H9 (cell line): ENCODE measurements around the gene MOB3A. TPM values are rescaled to one million over a fixed set of nuclear protein-coding genes. Genes with fewer than 3 reads are reported as not detected.

ENCODE experiments used
- DNase-seq: peaks from one replicate; pipeline ENCODE4 v3.0.0-alpha.2; 2017
- H2AFZ ChIP-seq: one replicate; pipeline ENCODE4 v1.6.1; 2013; ENCODE audit warnings: mild to moderate bottlenecking, low read length, control low read depth, moderate library complexity
- H2AK5ac ChIP-seq: 2 replicates; pipeline ENCODE4 v1.6.1; 2013; ENCODE audit warnings: low read length, control low read depth, mixed read lengths; ENCODE audit not compliant: insufficient read length
- H2BK120ac ChIP-seq: one replicate; pipeline ENCODE4 v1.6.1; 2013; ENCODE audit warnings: low read depth, mild to moderate bottlenecking, low read length, control low read depth, inconsistent platforms; ENCODE audit not compliant: poor library complexity, severe bottlenecking
- H2BK12ac ChIP-seq: 2 replicates; pipeline ENCODE4 v1.6.1; 2013; ENCODE audit warnings: low read length, control low read depth, mixed read lengths, low read depth; ENCODE audit not compliant: insufficient read length
- H2BK15ac ChIP-seq: 2 replicates; pipeline ENCODE4 v1.6.1; 2013; ENCODE audit warnings: low read depth, low read length, control low read depth
- H2BK20ac ChIP-seq: one replicate; pipeline ENCODE4 v1.6.1; 2013; ENCODE audit warnings: low read depth, mild to moderate bottlenecking, low read length, control low read depth, inconsistent platforms; ENCODE audit not compliant: poor library complexity, severe bottlenecking
- H2BK5ac ChIP-seq: 2 replicates; pipeline ENCODE4 v1.6.1; 2013; ENCODE audit warnings: low read length, control low read depth, mixed read lengths; ENCODE audit not compliant: insufficient read length
- H3K14ac ChIP-seq: 2 replicates; pipeline ENCODE4 v1.6.1; 2013; ENCODE audit warnings: low read length, control low read depth; ENCODE audit not compliant: insufficient read depth
- H3K18ac ChIP-seq: 2 replicates; pipeline ENCODE4 v1.6.1; 2013; ENCODE audit warnings: low read depth, mild to moderate bottlenecking, mixed read lengths, low read length, control low read depth; ENCODE audit not compliant: insufficient read length
- H3K23ac ChIP-seq: 2 replicates; pipeline ENCODE4 v1.6.1; 2013; ENCODE audit warnings: low read length, control low read depth, mixed read lengths, low read depth; ENCODE audit not compliant: insufficient read length
- H3K23me2 ChIP-seq: 2 replicates; pipeline ENCODE4 v1.6.1; 2013; ENCODE audit warnings: low read depth, mild to moderate bottlenecking, mixed read lengths, low read length, control low read depth; ENCODE audit not compliant: insufficient read length, poor library complexity, severe bottlenecking
- H3K27ac ChIP-seq: 2 replicates; pipeline ENCODE4 v1.5.1; 2013; ENCODE audit warnings: low read length, control low read depth, mixed read lengths, low read depth; ENCODE audit not compliant: insufficient read length
- H3K27me3 ChIP-seq: 2 replicates; pipeline ENCODE4 v1.6.1; 2013; ENCODE audit warnings: low read length, control low read depth, inconsistent platforms; ENCODE audit not compliant: insufficient read depth
- H3K4ac ChIP-seq: 2 replicates; pipeline ENCODE4 v1.6.1; 2013; ENCODE audit warnings: low read depth, mild to moderate bottlenecking, control low read depth, inconsistent platforms, low read length, moderate library complexity
- H3K4me1 ChIP-seq: 2 replicates; pipeline ENCODE4 v1.6.1; 2013; ENCODE audit warnings: low read length, control low read depth, inconsistent platforms; ENCODE audit not compliant: insufficient read depth
- H3K4me2 ChIP-seq: 2 replicates; pipeline ENCODE4 v1.6.1; 2013; ENCODE audit warnings: low read length, control low read depth, mixed read lengths; ENCODE audit not compliant: insufficient read length, insufficient read depth
- H3K56ac ChIP-seq: 2 replicates; pipeline ENCODE4 v1.6.1; 2013; ENCODE audit warnings: low read depth, mild to moderate bottlenecking, mixed read lengths, low read length, control low read depth; ENCODE audit not compliant: insufficient read length
- H3K79me1 ChIP-seq: 2 replicates; pipeline ENCODE4 v1.6.1; 2013; ENCODE audit warnings: low read depth, mild to moderate bottlenecking, moderate library complexity, low read length, control low read depth, inconsistent platforms; ENCODE audit not compliant: insufficient read depth, poor library complexity, severe bottlenecking
- H3K79me2 ChIP-seq: 2 replicates; pipeline ENCODE4 v1.6.1; 2013; ENCODE audit warnings: low read length, control low read depth, inconsistent platforms; ENCODE audit not compliant: insufficient read depth
- H3K9ac ChIP-seq: 2 replicates; pipeline ENCODE4 v1.6.1; 2013; ENCODE audit warnings: low read length, control low read depth, mixed read lengths; ENCODE audit not compliant: insufficient read length; ENCODE audit errors: extremely low read depth
- H3K9me3 ChIP-seq: one replicate; pipeline ENCODE4 v1.6.1; 2013; ENCODE audit warnings: low read depth, low read length, inconsistent platforms; ENCODE audit not compliant: control insufficient read depth
- H3T11ph ChIP-seq: one replicate; pipeline ENCODE4 v1.6.1; 2013; ENCODE audit warnings: mild to moderate bottlenecking, low read length, control low read depth, inconsistent platforms
- H4K20me1 ChIP-seq: one replicate; pipeline ENCODE4 v1.6.1; 2013; ENCODE audit not compliant: control insufficient read depth, insufficient read length, insufficient read depth
- H4K5ac ChIP-seq: 2 replicates; pipeline ENCODE4 v1.6.1; 2013; ENCODE audit warnings: low read depth, mild to moderate bottlenecking, mixed read lengths, low read length, control low read depth; ENCODE audit not compliant: insufficient read length
- H4K8ac ChIP-seq: replicated peaks from 2 replicates; pipeline ENCODE4 v1.6.1; 2013; ENCODE audit warnings: low read length, control low read depth, mixed read lengths, low read depth; ENCODE audit not compliant: insufficient read length
- H4K91ac ChIP-seq: 2 replicates; pipeline ENCODE4 v1.6.1; 2013; ENCODE audit warnings: low read depth, mild to moderate bottlenecking, moderate library complexity, mixed read lengths, low read length, control low read depth; ENCODE audit not compliant: insufficient read length
- H3K27ac Mint-ChIP-seq, 3 experiments: 2 replicates in 2 of 3; 3 replicates in 1 of 3; pipeline ENCODE4 v1.8.0; 2020 to 2021; ENCODE audit warnings: mixed read lengths in 3 of 3, mild to moderate bottlenecking in 1 of 3, moderate library complexity in 1 of 3
- H3K27me3 Mint-ChIP-seq: 2 replicates; pipeline ENCODE4 v1.8.0; 2021; ENCODE audit warnings: low read depth, mild to moderate bottlenecking, moderate library complexity, mixed read lengths
- H3K36me3 Mint-ChIP-seq, 3 experiments: 2 replicates in 2 of 3; 3 replicates in 1 of 3; pipeline ENCODE4 v1.8.0; 2020 to 2021; ENCODE audit warnings: low read depth in 3 of 3, mixed read lengths in 3 of 3; ENCODE audit not compliant: insufficient read depth in 1 of 3
- H3K4me1 Mint-ChIP-seq, 2 experiments: 2 replicates each; pipeline ENCODE4 v1.8.0; 2020; ENCODE audit warnings: mixed read lengths in 2 of 2
- H3K4me3 Mint-ChIP-seq, 2 experiments: 2 replicates in 1 of 2; 3 replicates in 1 of 2; pipeline ENCODE4 v1.8.0; 2020 to 2021; ENCODE audit warnings: mild to moderate bottlenecking in 2 of 2, mixed read lengths in 2 of 2, moderate library complexity in 1 of 2
- H3K9me3 Mint-ChIP-seq, 2 experiments: 2 replicates in 1 of 2; 3 replicates in 1 of 2; pipeline ENCODE4 v1.8.0; 2020; ENCODE audit warnings: mild to moderate bottlenecking in 2 of 2, mixed read lengths in 2 of 2, moderate library complexity in 1 of 2
- CTCF ChIP-seq: fragments of 200-600 bp; sonication (generic); conservative IDR thresholded peaks from 3 replicates; pipeline ENCODE4 v1.8.0; 2021; ENCODE audit warnings: antibody characterized with exemption, mild to moderate bottlenecking
- WGBS: extraction: QIAGEN DNeasy Blood & Tissue Kit; methylation state at CpG from one replicate; pipeline ENCODE4 v1.1.7; 2013; ENCODE audit warnings: missing lambda C conversion rate, low lambda C conversion rate, mixed read lengths; ENCODE audit not compliant: insufficient read length; ENCODE audit errors: extremely low coverage; 5-methylcytosine and 5-hydroxymethylcytosine counted together
- total RNA-seq: library from RNA; stranded (reverse); gene quantifications from 2 replicates; pipeline ENCODE4 v1.2.1, GENCODE V29; 2021

MOB3A gene
- total RNA-seq, 1 experiment from 2014 or later, result 11.5 TPM

GRCh38 chr19:2043251-2043641 lies 52.9 kb downstream of the MOB3A start:
- Histone ChIP-seq H4K5ac (no peak overlapping the region), H3K27ac (no peak overlapping the region), H2AFZ (no peak overlapping the region), H4K20me1 (peaks cover 4% of the 10 kb centered on the region), H2BK20ac (no peak overlapping the region), H4K91ac (no peak overlapping the region), H3K4ac (no peak overlapping the region), H2BK120ac (no peak overlapping the region), H2BK12ac (no peak overlapping the region), H3K23ac (no peak overlapping the region), H3K4me2 (no peak overlapping the region), H3K79me1 (peaks cover 4% of the 10 kb centered on the region), H3K9me3 (no peaks in the 10 kb centered on the region), H3K4me1 (no peaks in the 10 kb centered on the region; the same call in 1 of the 2 replicates), H2BK15ac (no peak overlapping the region), H3K23me2 (no peaks in the 10 kb centered on the region), H3K14ac (no peak overlapping the region), H3K79me2 (no peaks in the 10 kb centered on the region), H4K8ac (no peak overlapping the region), H3K9ac (no peak overlapping the region), H3T11ph (no peak overlapping the region), H3K18ac (no peak overlapping the region), H3K56ac (no peak overlapping the region), H2BK5ac (no peak overlapping the region), H3K27me3 (no peaks in the 10 kb centered on the region), H2AK5ac (no peak overlapping the region)
- no peaks in the 10 kb centered on the region for H3K27me3 Mint-ChIP-seq
- H3K27ac Mint-ChIP-seq, result peak overlapping the region in 2 of 3 experiments; percentile 93; a peak in 5 of 7 replicates
- peak overlapping the region in 1 of 2 experiments; percentile 58; a peak in 3 of 5 replicates for H3K4me3 Mint-ChIP-seq
- DNase-seq, result no peak
- WGBS, result no CpG with 5 or more reads among the region's 9 CpGs
- H3K4me1 Mint-ChIP-seq, result peaks cover 8 to 16% of the 10 kb centered on the region in 2 experiments
- no peak for TF ChIP-seq CTCF
- H3K36me3 Mint-ChIP-seq, result peaks cover 7 to 23% (median 22%) of the 10 kb centered on the region in 3 experiments
- no peaks in the 10 kb centered on the region for H3K9me3 Mint-ChIP-seq
